AG04450 (cell line): ENCODE data around the gene FARS2. TPM values are rescaled to one million over a fixed set of nuclear protein-coding genes. Genes with fewer than 3 reads are reported as not detected.

Experiments used
- CTCF ChIA-PET: fragments of 300-600, 350-600 bp; formaldehyde crosslinking; extraction: SDS; loops from one replicate; lab custom pipeline; 2022; ENCODE audit warnings: antibody characterized with exemption, inconsistent platforms; lab: Charles Lee
- POLR2A ChIA-PET: fragments of 350-600 bp; formaldehyde crosslinking; extraction: SDS; loops from one replicate; lab custom pipeline; 2021; ENCODE audit warnings: antibody characterized with exemption, inconsistent platforms; lab: Yijun Ruan, JAX
- DNase-seq: peaks from one replicate; pipeline ENCODE4 v3.0.0-alpha.2; 2011; ENCODE audit warnings: low read depth, low spot score
- H3K27ac ChIP-seq: one replicate; pipeline ENCODE4 v1.5.1; 2012; ENCODE audit warnings: low read depth, low read length, control low read depth
- H3K27me3 ChIP-seq: one replicate; pipeline ENCODE4 v1.6.0; 2012; ENCODE audit warnings: low read length; ENCODE audit not compliant: control insufficient read depth, insufficient read depth
- H3K4me3 ChIP-seq: 2 replicates; pipeline ENCODE4 v1.5.1; 2011; ENCODE audit warnings: mild to moderate bottlenecking, low read depth, low read length, control low read depth
- H3K9me3 ChIP-seq: 2 replicates; pipeline ENCODE4 v1.5.1; 2012; ENCODE audit warnings: low read length; ENCODE audit not compliant: control insufficient read depth, insufficient read depth
- polyA plus RNA-seq: library from polyadenylated mRNA; depleted of rRNA; stranded (reverse); fragments of >200 nt; gene quantifications from 2 replicates; pipeline ENCODE4 v1.2.3, GENCODE V29; 2011
- TF ChIP-seq, protein P1 (sequence below): IDR thresholded peaks from 2 replicates; pipeline ENCODE4 v1.5.1; 2011; ENCODE audit warnings: low read depth, low read length, control low read depth, inconsistent platforms

FARS2 gene
- polyA plus RNA-seq, 1 experiment = 14.0 TPM

- DNase-seq = no peak
- Histone ChIP-seq H3K27ac (no peak overlapping the region), H3K9me3 (no peaks in the 10 kb centered on the region), H3K27me3 (no peaks in the 10 kb centered on the region), H3K4me3 (no peak overlapping the region)
- CTCF ChIA-PET = no interaction called here
- POLR2A ChIA-PET = no interaction called here
- TF ChIP-seq, protein P1, sequence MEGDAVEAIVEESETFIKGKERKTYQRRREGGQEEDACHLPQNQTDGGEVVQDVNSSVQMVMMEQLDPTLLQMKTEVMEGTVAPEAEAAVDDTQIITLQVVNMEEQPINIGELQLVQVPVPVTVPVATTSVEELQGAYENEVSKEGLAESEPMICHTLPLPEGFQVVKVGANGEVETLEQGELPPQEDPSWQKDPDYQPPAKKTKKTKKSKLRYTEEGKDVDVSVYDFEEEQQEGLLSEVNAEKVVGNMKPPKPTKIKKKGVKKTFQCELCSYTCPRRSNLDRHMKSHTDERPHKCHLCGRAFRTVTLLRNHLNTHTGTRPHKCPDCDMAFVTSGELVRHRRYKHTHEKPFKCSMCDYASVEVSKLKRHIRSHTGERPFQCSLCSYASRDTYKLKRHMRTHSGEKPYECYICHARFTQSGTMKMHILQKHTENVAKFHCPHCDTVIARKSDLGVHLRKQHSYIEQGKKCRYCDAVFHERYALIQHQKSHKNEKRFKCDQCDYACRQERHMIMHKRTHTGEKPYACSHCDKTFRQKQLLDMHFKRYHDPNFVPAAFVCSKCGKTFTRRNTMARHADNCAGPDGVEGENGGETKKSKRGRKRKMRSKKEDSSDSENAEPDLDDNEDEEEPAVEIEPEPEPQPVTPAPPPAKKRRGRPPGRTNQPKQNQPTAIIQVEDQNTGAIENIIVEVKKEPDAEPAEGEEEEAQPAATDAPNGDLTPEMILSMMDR = no peak
Observed at GRCh38 chr6:5308066-5308465, 46.8 kb downstream of the FARS2 start.

GRCh38 chr6:5314191-5314865, 53.0 kb downstream of the FARS2 start:
- TF ChIP-seq, protein P1 = no peak
- H3K9me3 ChIP-seq = no peaks in the 10 kb centered on the region
- H3K27me3 ChIP-seq = no peaks in the 10 kb centered on the region
- ChIA-PET POLR2A (no interaction called here), CTCF (no interaction called here)
- no peak overlapping the region for H3K27ac ChIP-seq
- H3K4me3 ChIP-seq = no peak overlapping the region
- no peak for DNase-seq

DNA sequence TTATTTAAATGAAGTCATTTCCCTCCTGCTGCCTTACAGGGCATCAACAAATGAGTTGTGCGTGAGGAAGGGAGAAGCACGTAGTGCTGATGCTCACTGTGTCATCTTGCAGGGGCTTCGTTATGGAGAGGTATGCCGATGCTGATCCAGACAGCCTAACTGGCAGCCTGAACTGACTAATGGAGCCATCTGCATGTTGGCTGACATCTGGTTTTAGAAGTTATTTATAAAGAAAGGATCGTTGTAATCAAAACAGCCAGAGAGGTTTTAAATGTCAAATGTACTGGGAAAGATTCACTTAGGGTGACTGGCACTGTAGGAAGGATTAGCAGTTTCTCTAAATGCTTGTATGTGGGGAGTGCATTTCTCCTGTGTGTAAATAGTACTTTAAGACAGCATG, 54.6 kb downstream of the FARS2 start:
- peak overlapping the region; percentile 25 for H3K4me3 ChIP-seq
- POLR2A ChIA-PET = no interaction called here
- no peaks in the 10 kb centered on the region for H3K27me3 ChIP-seq
- DNase-seq = peak; percentile 77
- no peaks in the 10 kb centered on the region for H3K9me3 ChIP-seq
- peak overlapping the region; percentile 21 for H3K27ac ChIP-seq
- TF ChIP-seq, protein P1 = no peak
- CTCF ChIA-PET = interaction anchor here (1.6 kb wide), 1 partner anchor 172 kb away, joined by 4 read pairs; no protein-coding TSS in a partner anchor

- POLR2A ChIA-PET = no interaction called here
- DNase-seq = no peak
- CTCF ChIA-PET = interaction anchor here (1.2 to 1.6 kb wide), 2 partner anchors 173 to 260 kb away, joined by 3 to 4 read pairs; no protein-coding TSS in a partner anchor
- Histone ChIP-seq H3K4me3 (no peak overlapping the region), H3K9me3 (no peaks in the 10 kb centered on the region), H3K27ac (no peak overlapping the region), H3K27me3 (no peaks in the 10 kb centered on the region)
- TF ChIP-seq, protein P1 = no peak
Observed at GRCh38 chr6:5316951-5317350, 55.6 kb downstream of the FARS2 start.

GRCh38 chr6:5318617-5319272, 57.4 kb downstream of the FARS2 start:
- no peak overlapping the region for H3K27ac ChIP-seq
- ChIA-PET CTCF (no interaction called here), POLR2A (no interaction called here)
- H3K4me3 ChIP-seq = no peak overlapping the region
- H3K27me3 ChIP-seq = no peaks in the 10 kb centered on the region
- no peak for DNase-seq
- TF ChIP-seq, protein P1 = no peak
- H3K9me3 ChIP-seq = peaks cover 3% of the 10 kb centered on the region; the same call in 1 of the 2 replicates
